ENCODE measurements around the gene TMEM141.

The TMEM141 gene

DNA sequence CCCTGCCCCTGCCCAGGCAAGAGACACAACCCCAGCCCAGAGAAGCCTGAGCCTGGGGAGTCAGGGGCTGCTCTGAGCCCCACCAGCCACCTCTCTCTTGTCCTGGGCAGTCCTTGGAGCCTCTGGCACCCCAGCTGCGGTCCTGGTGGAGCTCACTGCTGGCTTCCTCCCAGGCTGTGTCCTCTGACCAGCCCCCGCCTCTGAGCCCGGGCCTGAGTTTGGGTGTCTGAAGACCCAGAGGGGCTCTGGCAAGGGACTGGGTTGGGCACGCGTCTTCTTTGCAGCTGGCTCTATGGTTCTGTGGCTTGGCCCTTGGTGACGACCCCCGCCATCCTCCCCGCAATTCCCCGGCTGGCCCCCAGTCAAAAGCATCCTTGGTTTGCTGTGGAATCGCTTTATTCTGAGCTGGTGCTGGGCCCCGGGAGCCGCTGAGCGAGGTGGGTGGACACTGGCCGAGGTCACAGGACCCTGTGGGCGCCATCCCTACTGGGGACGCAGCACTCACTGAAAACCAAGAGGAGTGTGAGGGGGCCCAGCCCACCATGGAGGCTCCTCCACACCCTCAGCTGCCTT, 47.4 kb upstream of the TMEM141 start:
- Histone ChIP-seq H3K4me1 (ENCODE audit: low read length) (no peaks in the 10 kb centered on the region), H3K4me3 (ENCODE audit: low read length) (no peak overlapping the region), H3K79me2 (ENCODE audit: low read length) (no peaks in the 10 kb centered on the region), H3K9ac (ENCODE audit: low read length) (no peak overlapping the region), H3K27ac (ENCODE audit: low read length) (no peak overlapping the region), H4K20me1 (ENCODE audit: insufficient read depth, low read length) (no peaks in the 10 kb centered on the region), H3K9me3 (ENCODE audit: insufficient read depth, low read length) (no peaks in the 10 kb centered on the region), H3K36me3 (replicated peaks; ENCODE audit: low read depth, low read length) (no peaks in the 10 kb centered on the region), H2AFZ (ENCODE audit: low read depth, low read length) (no peak overlapping the region), H3K4me2 (ENCODE audit: low read length) (no peak overlapping the region), H3K27me3 (ENCODE audit: low read depth, low read length) (peaks cover 25% of the 10 kb centered on the region)
- TF ChIP-seq, protein P1, sequence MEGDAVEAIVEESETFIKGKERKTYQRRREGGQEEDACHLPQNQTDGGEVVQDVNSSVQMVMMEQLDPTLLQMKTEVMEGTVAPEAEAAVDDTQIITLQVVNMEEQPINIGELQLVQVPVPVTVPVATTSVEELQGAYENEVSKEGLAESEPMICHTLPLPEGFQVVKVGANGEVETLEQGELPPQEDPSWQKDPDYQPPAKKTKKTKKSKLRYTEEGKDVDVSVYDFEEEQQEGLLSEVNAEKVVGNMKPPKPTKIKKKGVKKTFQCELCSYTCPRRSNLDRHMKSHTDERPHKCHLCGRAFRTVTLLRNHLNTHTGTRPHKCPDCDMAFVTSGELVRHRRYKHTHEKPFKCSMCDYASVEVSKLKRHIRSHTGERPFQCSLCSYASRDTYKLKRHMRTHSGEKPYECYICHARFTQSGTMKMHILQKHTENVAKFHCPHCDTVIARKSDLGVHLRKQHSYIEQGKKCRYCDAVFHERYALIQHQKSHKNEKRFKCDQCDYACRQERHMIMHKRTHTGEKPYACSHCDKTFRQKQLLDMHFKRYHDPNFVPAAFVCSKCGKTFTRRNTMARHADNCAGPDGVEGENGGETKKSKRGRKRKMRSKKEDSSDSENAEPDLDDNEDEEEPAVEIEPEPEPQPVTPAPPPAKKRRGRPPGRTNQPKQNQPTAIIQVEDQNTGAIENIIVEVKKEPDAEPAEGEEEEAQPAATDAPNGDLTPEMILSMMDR (IDR thresholded peaks at IDR 0.05; ENCODE audit: low read depth, low read length): no peak
- no peak for TF ChIP-seq EZH2phosphoT487 (IDR thresholded peaks at IDR 0.05; ENCODE audit: low read depth)

DNA sequence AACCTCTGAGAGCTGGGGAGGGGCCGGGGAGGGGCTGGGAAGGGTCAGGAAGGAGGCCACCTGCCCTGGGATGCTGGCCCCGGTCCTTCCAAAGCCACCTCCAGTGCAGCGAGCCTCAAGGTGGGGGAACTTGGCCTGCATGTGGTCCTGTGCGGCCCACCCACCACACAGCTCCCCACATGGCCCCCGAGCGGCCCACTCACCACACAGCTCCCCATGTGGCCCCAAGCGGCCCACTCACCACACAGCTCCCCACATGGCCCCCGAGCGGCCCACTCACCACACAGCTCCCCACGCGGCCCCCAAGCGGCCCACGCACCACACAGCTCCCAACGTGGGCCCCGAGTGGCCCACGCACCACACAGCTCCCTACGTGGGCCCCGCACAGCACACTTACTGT, 46.4 kb upstream of the TMEM141 start:
- no peak overlapping the region for H3K27ac ChIP-seq (ENCODE audit: low read length)
- H3K9ac ChIP-seq (ENCODE audit: low read length): no peak overlapping the region
- H3K4me3 ChIP-seq (ENCODE audit: low read length): no peak overlapping the region
- H3K4me1 ChIP-seq (ENCODE audit: low read length): no peaks in the 10 kb centered on the region
- TF ChIP-seq, protein P1 (IDR thresholded peaks at IDR 0.05; ENCODE audit: low read depth, low read length): no peak
- no peak for TF ChIP-seq EZH2phosphoT487 (IDR thresholded peaks at IDR 0.05; ENCODE audit: low read depth)
- no peaks in the 10 kb centered on the region for H3K79me2 ChIP-seq (ENCODE audit: low read length)
- peaks cover 28% of the 10 kb centered on the region for H3K27me3 ChIP-seq (ENCODE audit: low read depth, low read length)
- H3K4me2 ChIP-seq (ENCODE audit: low read length): no peak overlapping the region
- H4K20me1 ChIP-seq (ENCODE audit: insufficient read depth, low read length): no peaks in the 10 kb centered on the region
- H3K36me3 ChIP-seq (replicated peaks; ENCODE audit: low read depth, low read length): no peaks in the 10 kb centered on the region
- H3K9me3 ChIP-seq (ENCODE audit: insufficient read depth, low read length): no peaks in the 10 kb centered on the region
- no peak overlapping the region for H2AFZ ChIP-seq (ENCODE audit: low read depth, low read length)

DNA sequence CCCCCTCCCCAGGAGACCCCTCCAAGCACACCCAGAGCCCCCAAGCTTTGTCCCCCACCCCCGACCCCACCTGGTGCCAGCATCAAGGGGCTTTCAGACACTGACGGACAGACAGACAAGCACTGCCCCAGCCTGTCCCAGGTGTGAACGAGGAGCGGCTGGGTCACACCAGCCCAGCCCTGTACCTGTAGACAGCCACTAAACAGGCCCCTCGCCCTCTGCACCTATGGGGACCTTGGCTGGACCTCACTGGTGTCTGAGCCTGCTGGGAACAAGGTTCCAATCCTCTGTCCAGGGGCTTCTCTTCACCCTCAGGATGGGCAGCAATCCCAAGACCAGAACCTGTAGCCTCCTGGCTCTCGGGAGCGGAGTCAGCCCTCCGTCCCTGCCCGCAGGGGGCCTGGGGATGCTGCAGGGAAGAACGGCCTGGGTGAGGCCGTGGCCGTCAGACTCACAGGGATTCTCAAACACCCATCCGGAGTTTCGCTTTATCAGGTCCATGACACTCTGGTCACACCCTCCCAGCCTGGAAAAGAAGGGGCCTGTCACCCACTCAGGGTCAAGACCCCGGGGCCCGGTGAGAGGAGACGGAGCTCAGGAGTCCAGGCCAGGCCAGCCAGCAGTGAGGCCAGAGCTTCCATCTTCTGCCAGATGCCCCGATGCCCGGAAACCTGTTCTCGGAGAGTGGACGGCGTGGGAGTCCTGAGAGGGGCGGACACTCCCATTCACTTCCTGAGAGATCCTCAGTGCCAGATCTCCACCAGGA, 45.6 kb upstream of the TMEM141 start:
- H3K4me3 ChIP-seq (ENCODE audit: low read length): no peak overlapping the region
- peaks cover 28% of the 10 kb centered on the region for H3K27me3 ChIP-seq (ENCODE audit: low read depth, low read length)
- no peaks in the 10 kb centered on the region for H3K79me2 ChIP-seq (ENCODE audit: low read length)
- no peaks in the 10 kb centered on the region for H3K36me3 ChIP-seq (replicated peaks; ENCODE audit: low read depth, low read length)
- H3K4me2 ChIP-seq (ENCODE audit: low read length): no peak overlapping the region
- H3K9me3 ChIP-seq (ENCODE audit: insufficient read depth, low read length): no peaks in the 10 kb centered on the region
- H3K27ac ChIP-seq (ENCODE audit: low read length): no peak overlapping the region
- no peak for TF ChIP-seq EZH2phosphoT487 (IDR thresholded peaks at IDR 0.05; ENCODE audit: low read depth)
- TF ChIP-seq, protein P1 (IDR thresholded peaks at IDR 0.05; ENCODE audit: low read depth, low read length): no peak
- H3K9ac ChIP-seq (ENCODE audit: low read length): no peak overlapping the region
- no peaks in the 10 kb centered on the region for H4K20me1 ChIP-seq (ENCODE audit: insufficient read depth, low read length)
- no peaks in the 10 kb centered on the region for H3K4me1 ChIP-seq (ENCODE audit: low read length)
- H2AFZ ChIP-seq (ENCODE audit: low read depth, low read length): no peak overlapping the region

DNA sequence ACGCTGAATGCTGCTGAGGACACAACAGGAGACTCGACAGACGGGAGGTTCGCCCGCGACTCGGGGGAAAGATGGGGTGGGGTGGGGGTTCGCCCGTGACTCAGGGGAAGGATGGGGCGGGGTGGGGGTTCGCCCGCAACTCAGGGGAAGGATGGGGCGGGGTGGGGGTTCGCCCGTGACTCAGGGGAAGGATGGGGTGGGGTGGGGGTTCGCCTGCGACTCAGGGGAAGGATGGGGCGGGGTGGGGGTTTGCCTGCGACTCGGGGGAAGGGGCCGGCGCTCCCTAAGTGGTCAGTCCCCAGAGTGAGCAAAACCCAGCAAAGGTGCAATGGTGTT, 45.0 kb upstream of the TMEM141 start:
- no peaks in the 10 kb centered on the region for H3K9me3 ChIP-seq (ENCODE audit: insufficient read depth, low read length)
- peaks cover 28% of the 10 kb centered on the region for H3K27me3 ChIP-seq (ENCODE audit: low read depth, low read length)
- H4K20me1 ChIP-seq (ENCODE audit: insufficient read depth, low read length): no peaks in the 10 kb centered on the region
- H3K4me3 ChIP-seq (ENCODE audit: low read length): no peak overlapping the region
- no peaks in the 10 kb centered on the region for H3K79me2 ChIP-seq (ENCODE audit: low read length)
- H3K9ac ChIP-seq (ENCODE audit: low read length): no peak overlapping the region
- H3K36me3 ChIP-seq (replicated peaks; ENCODE audit: low read depth, low read length): no peaks in the 10 kb centered on the region
- no peaks in the 10 kb centered on the region for H3K4me1 ChIP-seq (ENCODE audit: low read length)
- TF ChIP-seq EZH2phosphoT487 (IDR thresholded peaks at IDR 0.05; ENCODE audit: low read depth): no peak
- TF ChIP-seq, protein P1 (IDR thresholded peaks at IDR 0.05; ENCODE audit: low read depth, low read length): no peak
- no peak overlapping the region for H3K4me2 ChIP-seq (ENCODE audit: low read length)
- H3K27ac ChIP-seq (ENCODE audit: low read length): no peak overlapping the region
- H2AFZ ChIP-seq (ENCODE audit: low read depth, low read length): no peak overlapping the region

Data from OCI-LY3 (cell line).